Prostate gland (tissue), 2 donors: ENCODE data around the gene CACNG5.

Experiments
- POLR2A ChIP-seq: fragments of 450-650 bp; IDR thresholded peaks from one replicate; pipeline ENCODE4 v1.6.1; 2016; ENCODE audit warnings: antibody characterized with exemption, mild to moderate bottlenecking
- TF ChIP-seq, protein P1 (sequence below), 4 experiments: fragments of 200-600 bp in 2 of 4; fragments of 450-650 bp in 2 of 4; sonication (generic) in 2 of 4; IDR thresholded peaks; 1 replicate in 3 of 4; 2 replicates in 1 of 4; pipeline ENCODE4 v1.5.1; 2016 to 2019; ENCODE audit warnings: antibody characterized with exemption in 4 of 4, mild to moderate bottlenecking in 2 of 4, moderate library complexity in 2 of 4

DNA sequence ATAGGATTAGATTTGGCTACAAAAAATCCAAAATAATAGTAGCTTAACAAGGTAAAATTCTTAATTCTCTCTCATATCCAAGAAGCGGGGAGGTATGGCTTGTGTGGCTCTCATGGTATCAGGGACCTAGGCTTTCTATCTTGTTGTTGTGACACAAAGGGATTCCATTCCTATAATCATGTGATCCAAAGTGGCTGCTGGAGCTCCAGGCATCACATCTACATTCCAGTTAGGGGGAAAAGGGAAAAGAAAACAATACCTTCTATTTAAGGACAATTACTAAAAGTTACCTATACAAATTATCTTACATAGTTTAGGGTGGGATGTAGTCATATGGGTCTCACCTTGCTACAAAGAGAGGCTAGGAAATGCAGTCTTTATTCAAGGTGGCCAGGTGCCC lies 82.0 kb downstream of the CACNG5 start:
- TF ChIP-seq, protein P1, sequence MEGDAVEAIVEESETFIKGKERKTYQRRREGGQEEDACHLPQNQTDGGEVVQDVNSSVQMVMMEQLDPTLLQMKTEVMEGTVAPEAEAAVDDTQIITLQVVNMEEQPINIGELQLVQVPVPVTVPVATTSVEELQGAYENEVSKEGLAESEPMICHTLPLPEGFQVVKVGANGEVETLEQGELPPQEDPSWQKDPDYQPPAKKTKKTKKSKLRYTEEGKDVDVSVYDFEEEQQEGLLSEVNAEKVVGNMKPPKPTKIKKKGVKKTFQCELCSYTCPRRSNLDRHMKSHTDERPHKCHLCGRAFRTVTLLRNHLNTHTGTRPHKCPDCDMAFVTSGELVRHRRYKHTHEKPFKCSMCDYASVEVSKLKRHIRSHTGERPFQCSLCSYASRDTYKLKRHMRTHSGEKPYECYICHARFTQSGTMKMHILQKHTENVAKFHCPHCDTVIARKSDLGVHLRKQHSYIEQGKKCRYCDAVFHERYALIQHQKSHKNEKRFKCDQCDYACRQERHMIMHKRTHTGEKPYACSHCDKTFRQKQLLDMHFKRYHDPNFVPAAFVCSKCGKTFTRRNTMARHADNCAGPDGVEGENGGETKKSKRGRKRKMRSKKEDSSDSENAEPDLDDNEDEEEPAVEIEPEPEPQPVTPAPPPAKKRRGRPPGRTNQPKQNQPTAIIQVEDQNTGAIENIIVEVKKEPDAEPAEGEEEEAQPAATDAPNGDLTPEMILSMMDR (IDR thresholded peaks at IDR 0.05) = no peak
- TF ChIP-seq POLR2A = no peak
